GM19452 (cell line): ENCODE results near the gene DENND1A.

ENCODE experiments used
- ATAC-seq: cut with Tn5 transposase; IDR thresholded peaks from one replicate; pipeline ENCODE4 v1.9.1; 2021; ENCODE audit not compliant: unreplicated experiment

Gene DENND1A

GRCh38 chr9:123383512-123384170 lies 546.3 kb downstream of the DENND1A start:
- ATAC-seq = no peak

- no peak for ATAC-seq
Measured at GRCh38 chr9:123382653-123383511, 547.0 kb downstream of the DENND1A start.

- ATAC-seq = no peak
Measured at GRCh38 chr9:123380852-123381705, 548.8 kb downstream of the DENND1A start.

- no peak for ATAC-seq
Measured at GRCh38 chr9:123378956-123379660, 550.8 kb downstream of the DENND1A start.

- no peak for ATAC-seq
Measured at GRCh38 chr9:123378025-123378424, 551.9 kb downstream of the DENND1A start.

GRCh38 chr9:123377211-123377971 lies 552.5 kb downstream of the DENND1A start:
- ATAC-seq = no peak

GRCh38 chr9:123376218-123377071 lies 553.5 kb downstream of the DENND1A start:
- ATAC-seq = no peak

- ATAC-seq = no peak
Measured at GRCh38 chr9:123375469-123376132, 554.3 kb downstream of the DENND1A start.

- no peak for ATAC-seq
Measured at GRCh38 chr9:123373946-123374345, 556.0 kb downstream of the DENND1A start.

GRCh38 chr9:123373447-123373923 lies 556.4 kb downstream of the DENND1A start:
- ATAC-seq = no peak

GRCh38 chr9:123372766-123373446 lies 557.0 kb downstream of the DENND1A start:
- ATAC-seq = no peak

GRCh38 chr9:123371805-123372590 lies 557.9 kb downstream of the DENND1A start:
- no peak for ATAC-seq

- no peak for ATAC-seq
Measured at GRCh38 chr9:123371228-123371584, 558.7 kb downstream of the DENND1A start.

- ATAC-seq = no peak
Measured at GRCh38 chr9:123370526-123371227, 559.2 kb downstream of the DENND1A start.

GRCh38 chr9:123370108-123370507 lies 559.8 kb downstream of the DENND1A start:
- ATAC-seq = no peak

GRCh38 chr9:123369296-123369695 lies 560.6 kb downstream of the DENND1A start:
- ATAC-seq = no peak
